ENCODE data around the gene PRR11. TPM values are rescaled to one million over a fixed set of nuclear protein-coding genes. Genes with fewer than 3 reads are reported as not detected.

Gene PRR11
- total RNA-seq, 4 donors from 2014 or later = 0.20 to 7.9 (median 0.53) TPM; not detected in 1

DNA sequence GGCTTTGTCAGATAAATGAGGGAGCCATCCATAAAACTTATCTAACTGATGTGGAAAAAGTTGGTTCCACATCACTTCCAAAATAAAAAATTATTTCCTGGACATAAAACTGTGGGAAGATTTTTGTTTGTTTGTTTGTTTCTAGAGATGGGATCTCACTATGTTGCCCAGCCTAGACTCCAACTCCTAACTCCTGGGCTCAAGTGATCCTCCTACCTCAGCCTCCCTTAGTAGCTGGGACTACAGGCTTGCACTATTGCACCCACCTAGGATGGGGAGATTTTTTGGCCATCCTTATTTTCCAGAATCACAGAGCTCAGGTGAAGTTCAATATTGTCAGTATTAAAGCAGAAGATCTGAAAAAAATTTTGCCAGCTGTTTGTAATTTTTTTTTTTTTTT, 30.5 kb downstream of the PRR11 start:
- intact Hi-C loops (cut with DNase I; ENCODE audit: low total_unique reads) = no loop called here

DNA sequence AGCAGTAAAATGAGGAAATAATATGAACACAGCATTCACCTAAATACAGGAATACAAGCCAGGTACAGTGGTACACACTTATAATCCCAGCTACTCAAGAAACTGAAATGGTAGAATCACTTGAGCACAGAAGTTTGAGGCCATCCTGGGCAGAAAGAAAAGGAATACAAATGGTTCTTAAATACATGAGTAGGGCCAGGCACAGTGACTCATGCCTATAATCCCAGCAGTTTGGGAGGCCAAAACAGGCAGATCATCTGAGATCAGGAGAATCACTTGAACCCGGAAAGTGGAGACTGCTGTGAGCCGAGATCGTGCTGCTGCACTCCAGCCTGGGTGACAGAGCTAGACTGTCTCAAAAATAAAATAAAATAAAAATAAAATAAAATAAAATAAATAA, 31.3 kb downstream of the PRR11 start:
- ATAC-seq (no peak), DNase-seq (no peak)
- TF ChIP-seq POLR2A (IDR thresholded peaks at IDR 0.05) = no peak
- TF ChIP-seq, protein P1, sequence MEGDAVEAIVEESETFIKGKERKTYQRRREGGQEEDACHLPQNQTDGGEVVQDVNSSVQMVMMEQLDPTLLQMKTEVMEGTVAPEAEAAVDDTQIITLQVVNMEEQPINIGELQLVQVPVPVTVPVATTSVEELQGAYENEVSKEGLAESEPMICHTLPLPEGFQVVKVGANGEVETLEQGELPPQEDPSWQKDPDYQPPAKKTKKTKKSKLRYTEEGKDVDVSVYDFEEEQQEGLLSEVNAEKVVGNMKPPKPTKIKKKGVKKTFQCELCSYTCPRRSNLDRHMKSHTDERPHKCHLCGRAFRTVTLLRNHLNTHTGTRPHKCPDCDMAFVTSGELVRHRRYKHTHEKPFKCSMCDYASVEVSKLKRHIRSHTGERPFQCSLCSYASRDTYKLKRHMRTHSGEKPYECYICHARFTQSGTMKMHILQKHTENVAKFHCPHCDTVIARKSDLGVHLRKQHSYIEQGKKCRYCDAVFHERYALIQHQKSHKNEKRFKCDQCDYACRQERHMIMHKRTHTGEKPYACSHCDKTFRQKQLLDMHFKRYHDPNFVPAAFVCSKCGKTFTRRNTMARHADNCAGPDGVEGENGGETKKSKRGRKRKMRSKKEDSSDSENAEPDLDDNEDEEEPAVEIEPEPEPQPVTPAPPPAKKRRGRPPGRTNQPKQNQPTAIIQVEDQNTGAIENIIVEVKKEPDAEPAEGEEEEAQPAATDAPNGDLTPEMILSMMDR (IDR thresholded peaks at IDR 0.05 in 4 of 5, conservative IDR thresholded peaks at IDR 0.05 in 1 of 5) = no peak
- Histone ChIP-seq H3K9me3 (no peaks in the 10 kb centered on the region), H3K27ac (no peak overlapping the region), H3K36me3 (no peaks in the 10 kb centered on the region), H3K27me3 (no peaks in the 10 kb centered on the region), H3K4me1 (no peaks in the 10 kb centered on the region), H3K4me3 (no peak overlapping the region)
- in situ Hi-C loops (cut with MboI; ENCODE audit: low sequenced_read_pairs in 4 of 4) = no loop called here
- intact Hi-C loops (cut with DNase I; ENCODE audit: low total_unique reads) = no loop called here

More for the DNA sequence above, 30.5 kb downstream of the PRR11 start:
- Histone ChIP-seq H3K4me3 (no peak overlapping the region), H3K27me3 (no peaks in the 10 kb centered on the region), H3K27ac (no peak overlapping the region), H3K4me1 (no peaks in the 10 kb centered on the region), H3K9me3 (no peaks in the 10 kb centered on the region), H3K36me3 (no peaks in the 10 kb centered on the region)
- no peak for TF ChIP-seq POLR2A (IDR thresholded peaks at IDR 0.05)
- TF ChIP-seq, protein P1 (IDR thresholded peaks at IDR 0.05 in 4 of 5, conservative IDR thresholded peaks at IDR 0.05 in 1 of 5) = no peak
- no peak for ATAC-seq
- in situ Hi-C loops (cut with MboI; ENCODE audit: low sequenced_read_pairs in 4 of 4) = no loop called here
- no peak for DNase-seq

DNA sequence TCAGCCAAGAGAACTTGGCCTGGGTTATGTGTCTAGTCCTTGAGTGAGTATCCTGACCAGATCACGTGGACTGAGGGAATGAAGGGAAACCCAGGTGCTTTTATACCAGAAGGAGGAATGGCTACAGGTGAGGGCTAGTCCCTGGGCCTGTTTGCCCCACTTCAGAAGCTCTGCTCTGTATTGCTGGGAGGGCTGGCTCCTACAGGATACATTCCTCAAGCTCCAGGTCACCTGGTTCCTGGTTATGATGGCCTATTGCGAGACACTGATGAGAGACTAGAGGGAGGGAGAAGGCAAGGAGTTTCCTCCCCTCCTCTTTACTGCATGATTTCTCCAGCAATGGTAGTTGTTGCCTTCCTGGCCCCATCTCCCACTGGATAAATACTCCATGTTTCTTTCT, 35.3 kb downstream of the PRR11 start:
- Histone ChIP-seq H3K9me3 (no peaks in the 10 kb centered on the region), H3K27me3 (no peaks in the 10 kb centered on the region), H3K4me3 (no peak overlapping the region), H3K36me3 (no peaks in the 10 kb centered on the region), H3K4me1 (no peaks in the 10 kb centered on the region), H3K27ac (no peak overlapping the region)
- in situ Hi-C loops (cut with MboI; ENCODE audit: low sequenced_read_pairs in 4 of 4) = no loop called here
- no peak for ATAC-seq
- TF ChIP-seq, protein P1 (IDR thresholded peaks at IDR 0.05 in 4 of 5, conservative IDR thresholded peaks at IDR 0.05 in 1 of 5) = no peak
- no peak for TF ChIP-seq POLR2A (IDR thresholded peaks at IDR 0.05)
- intact Hi-C loops (cut with DNase I; ENCODE audit: low total_unique reads) = no loop called here
- no peak for DNase-seq

DNA sequence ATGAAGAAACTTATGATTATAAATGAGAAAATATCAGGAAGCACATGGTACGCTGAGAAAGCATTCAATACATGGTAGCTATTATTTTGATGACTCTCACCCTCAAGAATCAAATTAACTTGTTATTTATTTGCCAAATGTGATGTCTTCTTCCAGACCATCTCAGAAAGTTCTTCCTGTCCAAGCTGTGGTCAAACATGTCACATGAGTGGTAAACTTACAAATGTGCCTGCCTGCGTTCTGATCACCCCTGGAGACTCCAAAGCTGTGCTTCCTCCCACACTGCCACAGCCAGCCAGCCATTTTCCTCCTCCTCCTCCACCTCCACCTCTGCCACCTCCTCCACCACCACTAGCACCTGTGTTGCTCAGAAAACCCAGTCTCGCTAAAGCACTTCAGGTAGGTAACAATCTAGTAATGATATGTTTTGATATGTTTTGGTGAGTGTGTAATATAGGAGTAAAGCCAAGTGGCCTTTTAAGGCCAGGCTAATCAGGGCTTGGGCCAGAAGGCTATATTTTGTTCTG, 37.9 kb downstream of the PRR11 start:
- ATAC-seq = no peak
- no peak for TF ChIP-seq POLR2A (IDR thresholded peaks at IDR 0.05)
- TF ChIP-seq, protein P1 (IDR thresholded peaks at IDR 0.05 in 4 of 5, conservative IDR thresholded peaks at IDR 0.05 in 1 of 5) = no peak
- H3K9me3 ChIP-seq = no peaks in the 10 kb centered on the region
- H3K4me3 ChIP-seq = no peak overlapping the region
- no peak overlapping the region for H3K27ac ChIP-seq
- intact Hi-C loops (cut with DNase I; ENCODE audit: low total_unique reads) (no loop called here), in situ Hi-C loops (cut with MboI; ENCODE audit: low sequenced_read_pairs in 4 of 4) (no loop called here)
- H3K36me3 ChIP-seq = no peaks in the 10 kb centered on the region
- no peaks in the 10 kb centered on the region for H3K4me1 ChIP-seq
- H3K27me3 ChIP-seq = no peaks in the 10 kb centered on the region
- DNase-seq = no peak

DNA sequence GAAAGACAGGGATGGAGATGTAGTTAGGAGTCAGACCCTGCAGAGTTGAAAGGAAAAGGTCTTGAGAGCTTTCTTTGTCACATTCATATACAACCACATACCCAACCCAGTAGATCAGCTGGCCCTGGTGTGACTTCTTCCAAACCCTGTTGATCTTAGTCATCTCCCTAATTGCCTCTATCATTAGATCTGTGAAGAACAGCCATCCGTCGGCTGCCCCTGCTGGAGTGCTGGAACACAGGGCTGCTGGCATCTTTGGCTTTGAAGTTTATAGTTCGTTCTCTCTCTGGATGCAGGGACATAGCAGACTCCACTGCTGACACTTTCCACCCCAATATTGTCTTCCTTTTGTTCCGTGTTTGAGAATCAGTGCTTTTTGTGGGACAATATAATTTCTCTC, 43.9 kb downstream of the PRR11 start:
- ATAC-seq = no peak
- H3K36me3 ChIP-seq = no peaks in the 10 kb centered on the region
- intact Hi-C loops (cut with DNase I; ENCODE audit: low total_unique reads) (no loop called here), in situ Hi-C loops (cut with MboI; ENCODE audit: low sequenced_read_pairs in 4 of 4) (no loop called here)
- no peaks in the 10 kb centered on the region for H3K9me3 ChIP-seq
- no peaks in the 10 kb centered on the region for H3K4me1 ChIP-seq
- DNase-seq = no peak
- no peak overlapping the region for H3K27ac ChIP-seq
- TF ChIP-seq, protein P1 (IDR thresholded peaks at IDR 0.05 in 4 of 5, conservative IDR thresholded peaks at IDR 0.05 in 1 of 5) = no peak
- TF ChIP-seq POLR2A (IDR thresholded peaks at IDR 0.05) = no peak
- H3K27me3 ChIP-seq = no peaks in the 10 kb centered on the region
- no peak overlapping the region for H3K4me3 ChIP-seq
